ENCODE measurements around the gene MYOF.

MYOF gene

DNA sequence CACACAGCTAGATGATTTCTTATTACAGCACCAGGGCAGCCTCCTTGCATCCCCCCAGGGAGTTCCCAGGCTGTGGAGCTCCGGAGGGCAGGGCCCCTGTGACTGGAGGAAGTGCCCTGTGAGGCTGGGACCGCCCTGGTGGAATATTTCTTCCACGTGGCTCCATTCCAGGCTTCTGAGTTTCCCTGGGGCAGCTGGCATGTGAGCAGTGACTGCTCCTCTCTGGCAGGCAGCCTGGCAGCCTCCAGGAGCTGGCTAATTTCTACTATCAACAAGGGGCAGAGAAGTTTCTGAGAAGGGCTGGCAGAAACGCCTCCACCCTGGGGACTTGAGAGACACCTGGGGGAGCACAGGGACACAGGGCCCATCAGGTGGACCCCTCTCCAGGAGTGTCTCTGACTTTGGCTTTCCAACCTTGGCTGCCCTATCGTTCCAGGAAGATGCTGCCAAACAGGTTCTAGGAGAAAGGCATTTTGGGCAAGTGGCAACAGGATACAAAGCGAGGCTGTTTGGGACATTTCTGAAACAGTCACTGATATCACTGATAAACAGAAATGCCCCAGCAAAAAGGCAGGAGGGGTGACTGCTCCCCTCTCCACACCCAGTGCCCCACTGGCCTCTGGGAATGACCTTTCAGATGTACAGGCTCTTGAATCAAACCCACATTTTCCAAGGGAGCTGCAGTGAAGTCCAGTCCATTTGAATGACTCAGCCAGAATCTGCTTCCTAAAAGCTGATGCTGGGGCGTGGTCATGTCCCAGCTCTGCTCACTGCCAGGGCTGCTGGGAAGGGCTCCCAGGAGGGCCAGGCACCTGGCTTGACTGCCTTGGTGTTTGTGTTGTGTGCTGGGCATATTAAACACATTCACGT, 16.1 kb downstream of the MYOF start:
- peak; percentile 93 for DNase-seq (ENCODE audit: low read depth, low spot score)
- H3K4me3 ChIP-seq (ENCODE audit: low read depth, low read length) = no peak overlapping the region
- no peak for TF ChIP-seq CTCF (IDR thresholded peaks at IDR 0.05; ENCODE audit: low read depth, low read length)
- in situ Hi-C loops (cut with HindIII; ENCODE audit: low sequenced_read_pairs) = no loop called here

GRCh38 chr10:93464776-93465388, 17.3 kb downstream of the MYOF start:
- no peak overlapping the region for H3K4me3 ChIP-seq (ENCODE audit: low read depth, low read length)
- in situ Hi-C loops (cut with HindIII; ENCODE audit: low sequenced_read_pairs) = no loop called here
- no peak for DNase-seq (ENCODE audit: low read depth, low spot score)
- no peak for TF ChIP-seq CTCF (IDR thresholded peaks at IDR 0.05; ENCODE audit: low read depth, low read length)

DNA sequence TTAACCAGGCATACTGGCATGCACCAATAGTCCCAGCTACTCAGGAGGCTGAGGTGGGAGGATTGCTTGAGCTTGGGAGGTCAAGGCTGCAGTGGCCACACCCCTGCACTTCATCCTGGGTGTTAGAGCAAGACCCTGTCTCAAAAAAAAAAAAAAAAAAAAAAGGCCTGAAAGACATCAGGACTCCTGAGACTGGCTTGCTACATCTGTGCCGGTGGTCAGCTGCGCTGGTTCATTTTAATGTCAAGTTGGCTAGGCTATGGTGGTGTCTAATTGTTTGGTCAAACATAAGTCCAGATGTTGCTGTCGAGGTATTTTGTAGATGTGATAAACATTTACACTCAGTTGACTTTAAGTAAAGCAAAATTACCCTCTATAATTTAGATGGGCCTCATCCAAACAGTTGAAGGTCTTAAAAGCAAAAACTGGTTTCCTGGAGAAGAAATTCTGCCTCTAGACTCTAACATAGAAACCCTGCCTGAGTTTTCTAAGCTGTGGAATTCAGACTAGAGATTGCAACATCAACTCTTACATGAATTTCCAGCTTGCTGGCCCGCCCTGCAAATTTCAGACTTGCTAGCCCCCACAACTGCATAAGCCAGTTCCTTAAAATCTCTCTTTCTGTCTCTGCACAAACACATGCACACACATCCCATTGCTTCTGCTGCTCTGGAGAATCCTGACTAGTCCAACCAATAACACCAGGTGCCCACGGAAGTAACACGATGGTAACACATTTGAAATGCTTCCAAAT, 18.2 kb downstream of the MYOF start:
- TF ChIP-seq CTCF (IDR thresholded peaks at IDR 0.05; ENCODE audit: low read depth, low read length) = no peak
- in situ Hi-C loops (cut with HindIII; ENCODE audit: low sequenced_read_pairs) = no loop called here
- no peak overlapping the region for H3K4me3 ChIP-seq (ENCODE audit: low read depth, low read length)
- DNase-seq (ENCODE audit: low read depth, low spot score) = peak; percentile 68

- DNase-seq (ENCODE audit: low read depth, low spot score) = peak; percentile 79
- TF ChIP-seq CTCF (IDR thresholded peaks at IDR 0.05; ENCODE audit: low read depth, low read length) = no peak
- H3K4me3 ChIP-seq (ENCODE audit: low read depth, low read length) = no peak overlapping the region
- in situ Hi-C loops (cut with HindIII; ENCODE audit: low sequenced_read_pairs) = no loop called here
Observed at GRCh38 chr10:93462881-93463280, 19.3 kb downstream of the MYOF start.

- no peak overlapping the region for H3K4me3 ChIP-seq (ENCODE audit: low read depth, low read length)
- TF ChIP-seq CTCF (IDR thresholded peaks at IDR 0.05; ENCODE audit: low read depth, low read length) = no peak
- no peak for DNase-seq (ENCODE audit: low read depth, low spot score)
- in situ Hi-C loops (cut with HindIII; ENCODE audit: low sequenced_read_pairs) = no loop called here
Observed at GRCh38 chr10:93462371-93462770, 19.8 kb downstream of the MYOF start.

GRCh38 chr10:93461807-93462178, 20.3 kb downstream of the MYOF start:
- no peak overlapping the region for H3K4me3 ChIP-seq (ENCODE audit: low read depth, low read length)
- peak; percentile 72 for DNase-seq (ENCODE audit: low read depth, low spot score)
- in situ Hi-C loops (cut with HindIII; ENCODE audit: low sequenced_read_pairs) = no loop called here
- no peak for TF ChIP-seq CTCF (IDR thresholded peaks at IDR 0.05; ENCODE audit: low read depth, low read length)

Measured in astrocyte of the spinal cord (primary cell).